Activated CD4-positive, CD25-positive, alpha-beta regulatory T cell treated with anti-CD3 and anti-CD28 coated beads, Interleukin-2, amount 50 U/mL, for 24 hours (primary cell): Measurements from ENCODE around the gene SELENOT.

Source experiments
- ATAC-seq, 2 donors: fragments of 150-1000 bp; cut with Tn5 transposase; one replicate each; pipeline ENCODE4 v1.10.0; 2021; ENCODE audit warnings: mild to moderate bottlenecking in 1 of 2, moderate library complexity in 1 of 2

Gene SELENOT

GRCh38 chr3:150673966-150674365 is 70.8 kb downstream of the SELENOT start:
- no peak for ATAC-seq

GRCh38 chr3:150675587-150675986 is 72.5 kb downstream of the SELENOT start:
- ATAC-seq = no peak
